Stimulated activated CD8-positive, alpha-beta memory T cell treated with anti-CD3 and anti-CD28 coated beads, Interleukin-7, amount 100 ng/mL, for 4 hours (primary cell): ENCODE measurements around the gene KCTD8.
"Not testable (repeated sequence)": the region's sequence is repeated elsewhere in the genome, so short reads cannot be mapped to it uniquely, and the experiment has no call there.

ENCODE experiments used
- DNase-seq, 2 donors: peaks; one replicate each; pipeline ENCODE4 v3.0.0-alpha.2; 2020; ENCODE audit warnings: low read depth in 2 of 2

The KCTD8 gene

GRCh38 chr4:44326741-44327140 lies 121.9 kb downstream of the KCTD8 start:
- no peak for DNase-seq

DNA sequence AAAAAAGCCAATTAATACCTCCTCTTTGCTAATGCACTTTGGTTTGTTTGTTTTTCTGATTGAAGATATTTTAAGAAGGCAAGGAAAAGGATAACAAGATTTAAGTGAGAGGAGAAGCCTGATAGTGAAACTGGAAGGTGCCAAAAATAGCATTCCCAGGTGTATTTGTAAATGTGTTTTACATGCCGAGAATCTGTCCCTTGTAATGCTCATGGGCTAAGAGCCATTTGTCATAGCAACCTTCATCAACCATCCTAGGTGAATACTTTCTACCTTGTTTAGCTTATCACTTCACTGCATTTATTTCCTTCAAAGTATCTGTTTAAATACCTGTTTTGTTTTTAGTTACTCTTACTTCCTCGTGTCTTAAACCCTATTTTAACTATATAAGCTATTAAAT lies 127.8 kb downstream of the KCTD8 start:
- DNase-seq = no peak

GRCh38 chr4:44319129-44319528 lies 129.5 kb downstream of the KCTD8 start:
- DNase-seq = no peak

DNA sequence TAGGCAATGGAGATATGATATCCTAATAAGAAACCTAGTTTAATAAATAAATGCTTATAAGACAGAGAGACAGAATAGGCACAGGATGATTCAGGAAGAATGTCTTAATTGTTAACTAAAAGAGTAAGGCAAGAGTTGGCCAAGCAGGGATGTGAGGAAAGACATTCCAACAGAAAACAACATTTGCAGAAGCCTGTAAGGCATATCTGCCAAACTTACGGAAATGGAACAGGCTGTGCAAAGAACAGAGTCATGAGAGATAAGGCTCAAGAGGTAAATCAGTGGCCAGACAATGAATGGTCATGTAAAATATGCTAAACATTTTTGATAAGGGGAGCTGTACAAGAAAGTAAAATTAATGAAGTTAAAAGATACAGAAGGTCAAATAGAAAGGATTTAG lies 134.9 kb downstream of the KCTD8 start:
- no peak for DNase-seq

DNA sequence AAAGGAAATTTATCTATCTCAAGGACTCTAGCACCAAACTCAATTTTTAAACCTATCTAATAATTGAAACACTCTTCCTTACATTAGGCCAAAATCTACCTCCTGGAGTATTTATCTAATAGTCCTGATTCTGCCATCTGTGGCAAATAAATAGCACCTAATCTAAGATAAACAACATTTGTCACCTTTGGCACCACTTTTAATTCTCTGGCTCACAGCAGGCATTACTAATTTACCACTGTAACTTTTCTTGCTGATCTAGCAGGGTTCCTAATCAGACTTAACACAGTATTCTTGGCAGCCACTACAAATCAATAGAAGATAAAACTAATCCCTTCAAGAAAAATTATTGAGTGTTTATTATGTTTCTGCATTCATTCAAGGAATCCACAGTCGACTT lies 161.1 kb downstream of the KCTD8 start:
- no peak for DNase-seq

DNA sequence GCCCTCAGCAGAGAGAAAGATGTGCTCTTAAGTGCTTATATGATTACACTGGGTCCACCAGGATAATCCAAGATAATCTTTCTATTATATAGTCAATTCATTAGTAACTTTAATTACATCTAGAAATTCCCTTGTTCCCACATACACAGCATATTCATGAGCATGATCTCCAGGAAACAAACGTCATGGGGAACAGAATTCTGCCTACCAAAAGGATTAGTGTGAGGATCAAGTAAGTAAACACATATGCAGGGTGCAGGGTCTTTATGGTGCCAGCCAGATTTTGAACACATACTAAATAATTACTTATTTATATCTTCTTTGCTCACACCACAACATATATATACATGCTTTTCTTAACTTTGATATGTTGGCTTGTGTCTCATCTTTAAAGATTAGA lies 169.1 kb downstream of the KCTD8 start:
- DNase-seq = no peak

DNA sequence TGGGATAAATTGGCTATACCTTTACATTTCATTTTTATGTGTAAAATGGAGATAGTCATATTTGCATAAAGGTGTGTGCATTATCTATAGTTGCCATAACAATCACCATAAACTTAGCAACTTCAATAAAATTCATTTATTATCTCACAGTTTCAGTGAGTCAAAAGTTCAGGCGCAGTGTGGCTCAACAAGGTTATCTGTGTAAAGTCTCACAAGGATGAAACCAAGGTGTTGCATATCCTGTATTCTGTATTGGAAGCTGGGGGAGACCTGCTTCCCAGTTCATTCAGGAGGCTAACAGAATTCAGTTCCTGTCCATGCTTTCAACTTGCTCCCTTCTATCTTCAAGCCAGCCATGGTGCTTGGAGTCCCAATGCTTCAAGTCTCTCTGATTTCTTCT lies 169.5 kb downstream of the KCTD8 start:
- no peak for DNase-seq

- no peak for DNase-seq
Observed at GRCh38 chr4:44257461-44257860, 191.1 kb downstream of the KCTD8 start.

DNA sequence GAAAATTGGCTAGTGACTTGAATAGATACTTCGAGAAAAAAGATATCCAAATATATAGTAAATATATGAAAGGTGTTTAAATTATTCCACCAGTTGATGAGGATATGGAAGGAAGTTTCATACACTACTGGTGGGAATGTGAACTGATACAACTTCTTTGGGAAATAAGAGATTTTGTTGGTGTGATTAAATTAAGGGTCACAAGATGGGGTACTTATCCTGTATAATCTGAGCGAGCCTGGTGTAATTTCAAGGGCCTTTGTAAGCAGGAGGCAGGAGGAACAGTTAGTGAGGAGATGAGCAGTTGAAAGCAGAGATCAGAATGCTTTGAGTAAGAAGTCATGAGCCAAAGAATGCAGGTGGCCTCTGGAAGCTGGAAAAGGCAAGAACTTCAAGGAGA lies 192.2 kb downstream of the KCTD8 start:
- no peak for DNase-seq

DNA sequence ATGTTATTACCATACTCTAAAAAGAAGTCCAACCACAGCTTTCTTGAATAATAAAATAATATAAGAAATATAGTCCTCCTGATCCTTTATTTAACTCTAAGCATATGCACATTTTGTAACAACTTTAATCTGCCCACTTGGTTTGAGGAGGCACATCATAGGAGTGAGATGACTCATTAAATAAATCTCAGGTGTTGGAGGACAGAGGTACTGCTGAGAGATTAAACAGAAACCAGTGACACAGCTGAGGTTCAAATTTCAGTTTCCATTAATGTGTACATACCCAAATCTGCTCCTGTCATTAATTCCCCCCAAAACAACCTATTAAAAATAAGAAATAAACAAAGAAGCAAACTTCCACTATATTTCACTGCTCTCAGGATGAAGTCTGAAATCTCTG lies 211.0 kb downstream of the KCTD8 start:
- DNase-seq = no peak

- no peak for DNase-seq
Observed at GRCh38 chr4:44235897-44236296, 212.7 kb downstream of the KCTD8 start.

GRCh38 chr4:44232262-44232661 lies 216.3 kb downstream of the KCTD8 start:
- DNase-seq = no peak

DNA sequence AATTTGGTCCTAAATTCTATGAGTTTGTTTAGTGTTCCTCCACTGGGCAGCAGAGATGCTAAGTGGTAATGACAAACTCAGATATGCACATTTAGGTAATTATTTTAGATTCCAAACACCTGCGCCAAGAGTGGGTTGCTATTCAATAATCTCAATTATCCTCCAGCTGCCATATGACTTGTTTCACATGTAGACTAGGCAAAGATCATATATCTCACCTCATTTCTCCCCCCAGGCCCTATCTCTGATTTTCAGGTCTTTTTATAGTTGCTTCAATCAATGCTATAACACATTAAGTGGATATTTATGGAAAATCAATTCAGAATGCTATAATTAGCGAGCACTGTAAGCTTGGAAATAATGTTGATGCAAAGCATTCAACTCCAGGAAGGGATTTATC lies 217.6 kb downstream of the KCTD8 start:
- no peak for DNase-seq

DNA sequence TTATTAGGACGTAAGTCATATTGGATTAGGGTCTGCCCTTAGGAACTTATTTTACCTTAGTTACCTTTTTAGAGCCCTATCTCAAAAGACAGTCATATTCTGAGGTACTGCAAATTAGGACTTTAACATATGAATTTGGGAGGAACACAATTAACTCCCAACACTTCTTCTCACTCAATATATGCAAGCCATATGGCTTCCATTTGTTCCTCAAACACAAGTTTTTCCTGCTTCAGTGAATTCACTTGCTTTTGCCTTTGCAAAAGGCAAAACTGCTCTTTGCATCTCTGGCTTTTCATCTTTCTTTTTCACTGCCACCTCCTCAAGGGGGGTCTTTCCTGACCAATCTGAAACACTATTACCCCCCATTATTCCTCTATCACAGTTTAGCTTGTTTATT lies 220.3 kb downstream of the KCTD8 start:
- no peak for DNase-seq

- DNase-seq = no peak
Observed at GRCh38 chr4:44221407-44221806, 227.2 kb downstream of the KCTD8 start.

- no peak for DNase-seq
Observed at GRCh38 chr4:44210750-44211149, 237.9 kb downstream of the KCTD8 start.

GRCh38 chr4:44196796-44197195 lies 251.8 kb downstream of the KCTD8 start:
- DNase-seq = no peak

DNA sequence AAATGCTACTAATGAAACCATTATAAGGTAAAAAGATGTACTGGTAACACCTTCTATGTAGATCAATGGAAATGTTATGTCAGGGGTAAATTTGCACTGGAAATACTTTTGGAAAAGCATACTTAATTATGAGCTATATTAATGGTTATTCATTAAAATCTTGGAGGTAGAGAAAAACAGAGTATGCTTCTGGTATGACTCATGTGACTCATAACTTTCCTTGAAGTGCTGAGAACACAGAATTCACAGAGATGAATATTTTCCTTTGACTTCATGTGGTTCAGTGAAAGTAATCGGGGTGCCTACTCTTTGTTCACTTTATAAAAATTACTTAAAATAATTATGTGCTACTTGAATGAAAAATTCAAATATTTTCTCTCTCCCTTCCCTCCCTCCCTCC lies 254.2 kb downstream of the KCTD8 start:
- no peak for DNase-seq

GRCh38 chr4:44186850-44187246 lies 261.8 kb downstream of the KCTD8 start:
- DNase-seq = no peak

- DNase-seq = no peak
Observed at GRCh38 chr4:44186096-44186849, 262.3 kb downstream of the KCTD8 start.

DNA sequence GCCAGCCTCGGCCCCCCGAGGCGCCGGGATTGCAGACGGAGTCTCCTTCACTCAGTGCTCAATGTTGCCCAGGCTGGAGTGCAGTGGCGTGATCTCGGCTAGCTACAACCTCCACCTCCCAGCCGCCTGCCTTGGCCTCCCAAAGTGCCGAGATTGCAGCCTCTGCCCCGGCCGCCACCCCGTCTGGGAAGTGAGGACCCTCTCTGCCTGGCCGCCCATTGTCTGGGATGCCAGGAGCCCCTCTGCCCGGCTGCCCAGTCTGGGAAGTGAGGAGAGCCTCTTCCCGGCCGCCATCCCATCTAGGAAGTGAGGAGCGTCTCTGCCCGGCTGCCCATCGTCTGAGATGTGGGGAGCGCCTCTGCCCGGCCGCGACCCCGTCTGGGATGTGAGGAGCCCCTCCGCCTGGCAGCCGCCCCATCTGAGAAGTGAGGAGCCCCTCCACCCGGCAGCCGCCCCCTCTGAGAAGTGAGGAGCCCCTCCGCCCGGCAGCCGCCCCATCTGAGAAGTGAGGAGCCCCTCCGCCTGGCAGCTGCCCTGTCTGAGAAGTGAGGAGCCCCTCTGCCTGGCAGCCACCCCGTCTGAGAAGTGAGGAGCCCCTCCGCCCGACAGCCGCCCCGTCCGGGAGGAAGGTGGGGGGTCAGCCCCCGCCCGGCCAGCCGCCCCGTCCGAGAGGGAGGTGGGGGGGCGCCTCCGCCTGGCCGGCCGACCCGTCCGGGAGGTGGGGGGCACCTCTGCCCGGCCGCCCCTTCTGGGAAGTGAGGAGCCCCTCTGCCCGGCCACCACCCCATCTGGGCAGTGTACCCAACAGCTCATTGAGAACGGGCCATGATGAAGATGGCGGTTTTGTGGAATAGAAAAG lies 266.9 kb downstream of the KCTD8 start:
- DNase-seq = not testable (repeated sequence)

GRCh38 chr4:44167766-44168165 lies 280.8 kb downstream of the KCTD8 start:
- DNase-seq = not testable (repeated sequence)

- DNase-seq = no peak
Observed at GRCh38 chr4:44165938-44166337, 282.7 kb downstream of the KCTD8 start.
